ENCODE measurements around the gene CCL17. TPM values are rescaled to one million over a fixed set of nuclear protein-coding genes. Genes with fewer than 3 reads are reported as not detected.

Gene CCL17
- total RNA-seq (under 1 TPM in 1 of 2 donors, not detected in 1; 0.94 TPM), polyA plus RNA-seq (not detected)
- long read RNA-seq, donor 1, partial matches to known transcripts, result 1 of 1 reads
- long read RNA-seq, donor 1, other reads (novel, unspliced or antisense), result 0 of 1 reads
- long read RNA-seq, donor 2, result 0 reads

GRCh38 chr16:57403965-57404817 is at the start of gene CCL17:
Gene CCL17, plus strand, starts transcription at chr16:57404767. Its CDS starts 9,166 bp downstream, at chr16:57413933.
- H3K9me3 ChIP-seq (ENCODE audit: control insufficient read depth, low read length), result no peaks in the 10 kb centered on the region
- ATAC-seq (ENCODE audit: low FRiP score) (no peak), DNase-seq (no peak)
- no peaks in the 10 kb centered on the region for H3K36me3 ChIP-seq (ENCODE audit: control insufficient read depth in 1 of 2, insufficient read depth in 2 of 2, low read length in 1 of 2)
- H3K4me3 ChIP-seq (ENCODE audit: low read length in 2 of 2), result no peak within 1 kb of the TSS
- H3K4me1 ChIP-seq (ENCODE audit: control insufficient read depth in 1 of 2, insufficient read depth in 2 of 2, low read length in 2 of 2), result no peaks in the 10 kb centered on the region
- 86 to 87% methylated on average over 17 of the region's 17 CpGs for WGBS, 2 donors
- H3K27ac ChIP-seq (ENCODE audit: low read depth in 1 of 2, low read length in 2 of 2), result no peak within 1 kb of the TSS
- intact Hi-C loops (cut with DNase I), result no loop called here
- no peaks in the 10 kb centered on the region for H3K27me3 ChIP-seq (ENCODE audit: control insufficient read depth in 1 of 2, insufficient read depth in 2 of 2, low read length in 1 of 2)

GRCh38 chr16:57355898-57356414 is 48.6 kb upstream of the CCL17 start:
- WGBS, 2 donors, result 94 to 95% methylated on average over 5 of the region's 5 CpGs
- Histone ChIP-seq H3K9me3 (ENCODE audit: control insufficient read depth, low read length) (no peaks in the 10 kb centered on the region), H3K4me3 (ENCODE audit: low read length in 2 of 2) (no peak overlapping the region), H3K4me1 (ENCODE audit: control insufficient read depth in 1 of 2, insufficient read depth in 2 of 2, low read length in 2 of 2) (no peaks in the 10 kb centered on the region), H3K27me3 (ENCODE audit: control insufficient read depth in 1 of 2, insufficient read depth in 2 of 2, low read length in 1 of 2) (no peaks in the 10 kb centered on the region), H3K27ac (ENCODE audit: low read depth in 1 of 2, low read length in 2 of 2) (no peak overlapping the region), H3K36me3 (ENCODE audit: control insufficient read depth in 1 of 2, insufficient read depth in 2 of 2, low read length in 1 of 2) (no peaks in the 10 kb centered on the region)
- DNase-seq (no peak), ATAC-seq (ENCODE audit: low FRiP score) (no peak)
- intact Hi-C loops (cut with DNase I), result no loop called here

GRCh38 chr16:57356547-57356946 is 48.0 kb upstream of the CCL17 start:
- H3K27me3 ChIP-seq (ENCODE audit: control insufficient read depth in 1 of 2, insufficient read depth in 2 of 2, low read length in 1 of 2), result no peaks in the 10 kb centered on the region
- no peak overlapping the region for H3K4me3 ChIP-seq (ENCODE audit: low read length in 2 of 2)
- H3K4me1 ChIP-seq (ENCODE audit: control insufficient read depth in 1 of 2, insufficient read depth in 2 of 2, low read length in 2 of 2), result no peaks in the 10 kb centered on the region
- no peaks in the 10 kb centered on the region for H3K36me3 ChIP-seq (ENCODE audit: control insufficient read depth in 1 of 2, insufficient read depth in 2 of 2, low read length in 1 of 2)
- DNase-seq (no peak), ATAC-seq (ENCODE audit: low FRiP score) (no peak)
- H3K9me3 ChIP-seq (ENCODE audit: control insufficient read depth, low read length), result no peaks in the 10 kb centered on the region
- no peak overlapping the region for H3K27ac ChIP-seq (ENCODE audit: low read depth in 1 of 2, low read length in 2 of 2)
- 88 to 94% methylated on average over 4 of the region's 4 CpGs for WGBS, 2 donors
- intact Hi-C loops (cut with DNase I), result no loop called here

GRCh38 chr16:57357330-57358085 is 47.1 kb upstream of the CCL17 start:
- no peak overlapping the region for H3K27ac ChIP-seq (ENCODE audit: low read depth in 1 of 2, low read length in 2 of 2)
- WGBS, 2 donors, result 89 to 91% methylated on average over 9 of the region's 9 CpGs
- intact Hi-C loops (cut with DNase I), result no loop called here
- H3K27me3 ChIP-seq (ENCODE audit: control insufficient read depth in 1 of 2, insufficient read depth in 2 of 2, low read length in 1 of 2), result no peaks in the 10 kb centered on the region
- no peaks in the 10 kb centered on the region for H3K4me1 ChIP-seq (ENCODE audit: control insufficient read depth in 1 of 2, insufficient read depth in 2 of 2, low read length in 2 of 2)
- H3K9me3 ChIP-seq (ENCODE audit: control insufficient read depth, low read length), result no peaks in the 10 kb centered on the region
- no peaks in the 10 kb centered on the region for H3K36me3 ChIP-seq (ENCODE audit: control insufficient read depth in 1 of 2, insufficient read depth in 2 of 2, low read length in 1 of 2)
- ATAC-seq (ENCODE audit: low FRiP score), result no peak
- H3K4me3 ChIP-seq (ENCODE audit: low read length in 2 of 2), result no peak overlapping the region
- DNase-seq, result no peak

GRCh38 chr16:57358086-57358420 is 46.5 kb upstream of the CCL17 start:
- Histone ChIP-seq H3K27ac (ENCODE audit: low read depth in 1 of 2, low read length in 2 of 2) (no peak overlapping the region), H3K36me3 (ENCODE audit: control insufficient read depth in 1 of 2, insufficient read depth in 2 of 2, low read length in 1 of 2) (no peaks in the 10 kb centered on the region), H3K4me1 (ENCODE audit: control insufficient read depth in 1 of 2, insufficient read depth in 2 of 2, low read length in 2 of 2) (no peaks in the 10 kb centered on the region), H3K27me3 (ENCODE audit: control insufficient read depth in 1 of 2, insufficient read depth in 2 of 2, low read length in 1 of 2) (no peaks in the 10 kb centered on the region), H3K9me3 (ENCODE audit: control insufficient read depth, low read length) (no peaks in the 10 kb centered on the region), H3K4me3 (ENCODE audit: low read length in 2 of 2) (no peak overlapping the region)
- intact Hi-C loops (cut with DNase I), result no loop called here
- WGBS, 2 donors, result 88 to 89% methylated on average over 7 of the region's 7 CpGs
- ATAC-seq (ENCODE audit: low FRiP score) (no peak), DNase-seq (no peak)

GRCh38 chr16:57358527-57359095 is 46.0 kb upstream of the CCL17 start, which contains the start of gene CCL22:
Gene CCL22, plus strand, starts transcription at chr16:57358783. Its CDS starts 34 bp downstream, at chr16:57358817.
- DNase-seq (no peak), ATAC-seq (ENCODE audit: low FRiP score) (no peak)

GRCh38 chr16:57360321-57360935 is 44.1 kb upstream of the CCL17 start:
- H3K9me3 ChIP-seq (ENCODE audit: control insufficient read depth, low read length), result no peaks in the 10 kb centered on the region
- H3K36me3 ChIP-seq (ENCODE audit: control insufficient read depth in 1 of 2, insufficient read depth in 2 of 2, low read length in 1 of 2), result no peaks in the 10 kb centered on the region
- intact Hi-C loops (cut with DNase I), result no loop called here
- no peak for ATAC-seq (ENCODE audit: low FRiP score)
- WGBS, 2 donors, result 95% methylated on average over 16 of the region's 16 CpGs
- H3K27me3 ChIP-seq (ENCODE audit: control insufficient read depth in 1 of 2, insufficient read depth in 2 of 2, low read length in 1 of 2), result no peaks in the 10 kb centered on the region
- H3K27ac ChIP-seq (ENCODE audit: low read depth in 1 of 2, low read length in 2 of 2), result no peak overlapping the region
- DNase-seq, result no peak
- H3K4me1 ChIP-seq (ENCODE audit: control insufficient read depth in 1 of 2, insufficient read depth in 2 of 2, low read length in 2 of 2), result no peaks in the 10 kb centered on the region
- H3K4me3 ChIP-seq (ENCODE audit: low read length in 2 of 2), result no peak overlapping the region

More at GRCh38 chr16:57358527-57359095, 46.0 kb upstream of the CCL17 start, which contains the start of gene CCL22:
- Histone ChIP-seq H3K27me3 (ENCODE audit: control insufficient read depth in 1 of 2, insufficient read depth in 2 of 2, low read length in 1 of 2) (no peaks in the 10 kb centered on the region), H3K4me3 (ENCODE audit: low read length in 2 of 2) (no peak within 1 kb of the TSS), H3K9me3 (ENCODE audit: control insufficient read depth, low read length) (no peaks in the 10 kb centered on the region), H3K27ac (ENCODE audit: low read depth in 1 of 2, low read length in 2 of 2) (no peak within 1 kb of the TSS), H3K4me1 (ENCODE audit: control insufficient read depth in 1 of 2, insufficient read depth in 2 of 2, low read length in 2 of 2) (no peaks in the 10 kb centered on the region), H3K36me3 (ENCODE audit: control insufficient read depth in 1 of 2, insufficient read depth in 2 of 2, low read length in 1 of 2) (no peaks in the 10 kb centered on the region)
- intact Hi-C loops (cut with DNase I), result no loop called here
- 93 to 95% methylated on average over 9 of the region's 9 CpGs for WGBS, 2 donors

GRCh38 chr16:57361404-57361803 is 43.2 kb upstream of the CCL17 start:
- Histone ChIP-seq H3K36me3 (ENCODE audit: control insufficient read depth in 1 of 2, insufficient read depth in 2 of 2, low read length in 1 of 2) (no peaks in the 10 kb centered on the region), H3K9me3 (ENCODE audit: control insufficient read depth, low read length) (no peaks in the 10 kb centered on the region), H3K4me3 (ENCODE audit: low read length in 2 of 2) (no peak overlapping the region), H3K27me3 (ENCODE audit: control insufficient read depth in 1 of 2, insufficient read depth in 2 of 2, low read length in 1 of 2) (no peaks in the 10 kb centered on the region), H3K4me1 (ENCODE audit: control insufficient read depth in 1 of 2, insufficient read depth in 2 of 2, low read length in 2 of 2) (no peaks in the 10 kb centered on the region), H3K27ac (ENCODE audit: low read depth in 1 of 2, low read length in 2 of 2) (no peak overlapping the region)
- intact Hi-C loops (cut with DNase I), result no loop called here
- DNase-seq (peak in 1 of 2 donors; percentile 5), ATAC-seq (ENCODE audit: low FRiP score) (no peak)
- 64 to 65% methylated on average over 4 of the region's 4 CpGs for WGBS, 2 donors
